Hepatocyte (in vitro differentiated cells): Measurements from ENCODE around the gene TRPC3. TPM values are rescaled to one million over a fixed set of nuclear protein-coding genes. Genes with fewer than 3 reads are reported as not detected.

Source experiments
- DNase-seq: peaks from one replicate; pipeline ENCODE4 v3.0.0-alpha.2; 2016; ENCODE audit warnings: low spot score
- H2AFZ ChIP-seq: fragments of 200-600 bp; sonication (generic); 2 replicates; pipeline ENCODE4 v1.6.0; 2016; ENCODE audit warnings: antibody characterized with exemption, mild to moderate bottlenecking
- H3K27ac ChIP-seq: fragments of 200-600 bp; sonication (generic); 2 replicates; pipeline ENCODE4 v1.5.1; 2016; ENCODE audit warnings: mild to moderate bottlenecking
- H3K27me3 ChIP-seq: fragments of 200-600 bp; sonication (generic); 2 replicates; pipeline ENCODE4 v1.6.1; 2016
- H3K36me3 ChIP-seq: fragments of 200-600 bp; sonication (generic); replicated peaks from 2 replicates; pipeline ENCODE4 v1.5.1; 2016; ENCODE audit warnings: low read depth; ENCODE audit not compliant: insufficient read depth
- H3K4me1 ChIP-seq: fragments of 200-600 bp; sonication (generic); 2 replicates; pipeline ENCODE4 v1.5.1; 2016; ENCODE audit warnings: mild to moderate bottlenecking, moderate library complexity; ENCODE audit not compliant: insufficient read depth
- H3K4me2 ChIP-seq: fragments of 200-600 bp; sonication (generic); 2 replicates; pipeline ENCODE4 v1.6.0; 2016
- H3K4me3 ChIP-seq: fragments of 200-600 bp; sonication (generic); 2 replicates; pipeline ENCODE4 v1.5.1; 2016; ENCODE audit warnings: mild to moderate bottlenecking
- H3K79me2 ChIP-seq: fragments of 200-600 bp; sonication (generic); 2 replicates; pipeline ENCODE4 v1.6.0; 2017; ENCODE audit warnings: mild to moderate bottlenecking
- H3K9me2 ChIP-seq: fragments of 200-600 bp; sonication (generic); replicated peaks from 2 replicates; pipeline ENCODE4 v1.6.0; 2017; ENCODE audit warnings: mild to moderate bottlenecking; ENCODE audit not compliant: insufficient read depth
- H3K9me3 ChIP-seq: fragments of 200-600 bp; sonication (generic); 2 replicates; pipeline ENCODE4 v1.5.1; 2016; ENCODE audit warnings: low read depth, mild to moderate bottlenecking
- H4K20me1 ChIP-seq: fragments of 200-600 bp; sonication (generic); 2 replicates; pipeline ENCODE4 v1.6.0; 2016; ENCODE audit warnings: mild to moderate bottlenecking; ENCODE audit not compliant: insufficient read depth, poor library complexity, severe bottlenecking
- EZH2 ChIP-seq: fragments of 200-600 bp; sonication (generic); IDR thresholded peaks from 2 replicates; pipeline ENCODE4 v1.6.1; 2016; ENCODE audit warnings: antibody characterized with exemption, mild to moderate bottlenecking, borderline replicate concordance
- EZH2phosphoT487 ChIP-seq: fragments of 200-600 bp; sonication (generic); IDR thresholded peaks from one replicate; pipeline ENCODE4 v1.6.1; 2018; ENCODE audit warnings: antibody characterized with exemption, mild to moderate bottlenecking, low read depth, moderate library complexity; ENCODE audit not compliant: unreplicated experiment, severe bottlenecking
- WGBS: methylation state at CpG from one replicate; pipeline ENCODE4 v1.1.6; 2016; ENCODE audit warnings: low lambda C conversion rate; ENCODE audit errors: missing lambda C conversion rate; 5-methylcytosine and 5-hydroxymethylcytosine counted together
- polyA plus RNA-seq: library from polyadenylated mRNA; unstranded; fragments of >200 nt; fragmentation: Nextera tagmentation; extraction: Ambion mirVana; gene quantifications from 2 replicates; pipeline ENCODE4 v1.2.1, GENCODE V29; 2016
- total RNA-seq: library from RNA; depleted of rRNA; stranded (reverse); fragments of >200 nt; gene quantifications from 2 replicates; pipeline ENCODE4 v1.2.3, GENCODE V29; 2014
- TF ChIP-seq, protein P1 (sequence below): fragments of 200-600 bp; sonication (generic); IDR thresholded peaks from 2 replicates; pipeline ENCODE4 v1.5.1; 2016; ENCODE audit warnings: antibody characterized with exemption, mild to moderate bottlenecking; ENCODE audit not compliant: poor library complexity

TRPC3 gene
- total and polyA plus RNA-seq, 2 experiments from 2014 or later = 1.9 to 2.2 TPM

DNA sequence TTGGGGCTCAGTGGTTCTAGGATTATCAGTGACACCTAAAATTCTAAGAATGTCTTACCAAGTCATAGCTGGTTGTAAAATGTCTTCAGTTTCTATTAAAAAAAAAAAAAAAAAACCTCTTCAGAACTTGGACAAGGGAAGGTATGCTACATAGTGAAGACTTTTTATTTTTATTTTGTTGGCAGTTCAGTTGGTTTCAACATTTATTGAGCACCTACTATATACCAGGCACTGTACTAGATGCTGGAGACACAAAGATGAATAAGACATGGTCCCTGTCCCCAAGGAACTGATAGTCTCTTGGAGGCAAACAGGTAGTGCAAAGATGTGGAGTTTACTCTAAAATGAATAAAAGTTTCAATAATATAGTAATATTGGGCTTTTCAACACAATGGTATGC, 72.7 kb downstream of the TRPC3 start:
- Histone ChIP-seq H3K36me3 (no peaks in the 10 kb centered on the region), H2AFZ (no peak overlapping the region), H4K20me1 (no peaks in the 10 kb centered on the region), H3K27me3 (no peaks in the 10 kb centered on the region), H3K4me1 (no peaks in the 10 kb centered on the region), H3K4me3 (no peak overlapping the region), H3K79me2 (no peaks in the 10 kb centered on the region), H3K9me3 (no peaks in the 10 kb centered on the region), H3K4me2 (no peak overlapping the region), H3K27ac (no peak overlapping the region), H3K9me2 (no peaks in the 10 kb centered on the region)
- TF ChIP-seq EZH2phosphoT487 (no peak), EZH2 (no peak)
- TF ChIP-seq, protein P1, sequence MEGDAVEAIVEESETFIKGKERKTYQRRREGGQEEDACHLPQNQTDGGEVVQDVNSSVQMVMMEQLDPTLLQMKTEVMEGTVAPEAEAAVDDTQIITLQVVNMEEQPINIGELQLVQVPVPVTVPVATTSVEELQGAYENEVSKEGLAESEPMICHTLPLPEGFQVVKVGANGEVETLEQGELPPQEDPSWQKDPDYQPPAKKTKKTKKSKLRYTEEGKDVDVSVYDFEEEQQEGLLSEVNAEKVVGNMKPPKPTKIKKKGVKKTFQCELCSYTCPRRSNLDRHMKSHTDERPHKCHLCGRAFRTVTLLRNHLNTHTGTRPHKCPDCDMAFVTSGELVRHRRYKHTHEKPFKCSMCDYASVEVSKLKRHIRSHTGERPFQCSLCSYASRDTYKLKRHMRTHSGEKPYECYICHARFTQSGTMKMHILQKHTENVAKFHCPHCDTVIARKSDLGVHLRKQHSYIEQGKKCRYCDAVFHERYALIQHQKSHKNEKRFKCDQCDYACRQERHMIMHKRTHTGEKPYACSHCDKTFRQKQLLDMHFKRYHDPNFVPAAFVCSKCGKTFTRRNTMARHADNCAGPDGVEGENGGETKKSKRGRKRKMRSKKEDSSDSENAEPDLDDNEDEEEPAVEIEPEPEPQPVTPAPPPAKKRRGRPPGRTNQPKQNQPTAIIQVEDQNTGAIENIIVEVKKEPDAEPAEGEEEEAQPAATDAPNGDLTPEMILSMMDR = no peak
- DNase-seq = no peak

DNA sequence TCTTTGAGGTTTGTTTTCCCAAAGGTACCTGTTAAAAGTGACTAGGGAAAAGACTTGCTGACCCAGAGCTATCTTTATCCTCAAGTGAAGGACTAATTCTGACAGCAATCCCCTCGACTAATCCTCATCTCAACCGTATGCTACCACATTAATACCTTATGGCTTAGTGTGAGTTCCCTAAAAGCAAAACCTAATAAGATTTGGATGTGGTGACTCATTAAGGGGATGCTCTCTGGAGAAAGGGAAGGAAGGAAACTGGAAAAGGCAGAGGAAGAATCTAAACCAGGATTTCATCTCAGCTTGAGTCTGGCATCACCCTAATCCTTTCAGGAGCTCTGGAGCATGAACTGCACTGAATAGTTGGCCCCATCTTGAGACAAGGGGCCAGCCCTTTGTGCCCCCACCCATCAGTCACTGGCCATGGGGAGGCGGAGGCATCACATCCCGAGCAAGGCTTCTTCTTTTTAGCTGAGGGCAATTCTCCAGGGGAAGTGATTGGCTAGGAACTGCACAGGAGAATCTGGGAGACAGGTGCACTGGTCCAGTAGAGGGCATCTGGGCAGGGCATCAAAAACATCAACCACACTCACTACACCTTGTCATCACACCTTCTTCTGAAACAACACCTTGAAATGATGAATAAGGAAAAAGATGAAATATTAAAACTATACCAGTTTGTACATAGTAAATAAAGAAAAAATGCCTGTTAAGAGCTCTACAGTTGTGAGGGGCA, 74.7 kb downstream of the TRPC3 start:
- 63% methylated on average over 4 of the region's 4 CpGs for WGBS
- TF ChIP-seq EZH2 = no peak
- TF ChIP-seq, protein P1 = no peak
- TF ChIP-seq EZH2phosphoT487 = no peak
- Histone ChIP-seq H3K4me1 (no peaks in the 10 kb centered on the region), H2AFZ (no peak overlapping the region), H3K79me2 (no peaks in the 10 kb centered on the region), H3K27ac (no peak overlapping the region), H3K4me3 (no peak overlapping the region), H3K36me3 (no peaks in the 10 kb centered on the region), H3K9me3 (no peaks in the 10 kb centered on the region), H3K9me2 (no peaks in the 10 kb centered on the region), H3K27me3 (no peaks in the 10 kb centered on the region), H3K4me2 (no peak overlapping the region), H4K20me1 (no peaks in the 10 kb centered on the region)
- DNase-seq = no peak

DNA sequence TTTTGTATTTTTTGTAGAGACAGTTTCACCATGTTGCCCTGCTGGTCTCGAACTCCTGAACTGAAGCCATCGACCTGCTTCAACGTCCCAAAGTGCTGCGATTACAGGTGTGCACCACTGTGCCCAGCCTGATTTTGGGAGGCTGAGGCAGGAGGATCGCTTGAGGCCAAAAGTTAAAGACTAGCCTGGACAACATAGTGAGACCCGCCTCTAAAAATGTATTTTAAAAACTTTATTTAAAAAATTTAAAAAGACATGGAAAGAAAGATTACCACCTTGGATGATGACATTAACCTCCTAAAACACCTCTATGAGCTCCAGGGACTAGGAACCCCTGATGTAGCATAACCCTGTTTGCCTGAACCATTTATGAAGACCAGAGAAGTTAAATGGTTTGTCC, 75.8 kb downstream of the TRPC3 start:
- 96% methylated on average over 6 of the region's 6 CpGs for WGBS
- no peak overlapping the region for H3K4me2 ChIP-seq
- H2AFZ ChIP-seq = no peak overlapping the region
- H3K27ac ChIP-seq = no peak overlapping the region
- H3K79me2 ChIP-seq = no peaks in the 10 kb centered on the region
- no peaks in the 10 kb centered on the region for H3K9me2 ChIP-seq
- no peaks in the 10 kb centered on the region for H3K27me3 ChIP-seq
- H3K4me1 ChIP-seq = no peaks in the 10 kb centered on the region
- H4K20me1 ChIP-seq = no peaks in the 10 kb centered on the region
- H3K4me3 ChIP-seq = no peak overlapping the region
- TF ChIP-seq, protein P1 = no peak
- no peak for TF ChIP-seq EZH2phosphoT487
- no peaks in the 10 kb centered on the region for H3K36me3 ChIP-seq
- no peak for DNase-seq
- no peaks in the 10 kb centered on the region for H3K9me3 ChIP-seq
